ENCODE results near the gene SLC35F2.
"Not testable (repeated sequence)": the region's sequence is repeated elsewhere in the genome, so short reads cannot be mapped to it uniquely, and the experiment has no call there.

Gene SLC35F2

GRCh38 chr11:107844041-107844440, 14.5 kb downstream of the SLC35F2 start:
- TF ChIP-seq, protein P1, sequence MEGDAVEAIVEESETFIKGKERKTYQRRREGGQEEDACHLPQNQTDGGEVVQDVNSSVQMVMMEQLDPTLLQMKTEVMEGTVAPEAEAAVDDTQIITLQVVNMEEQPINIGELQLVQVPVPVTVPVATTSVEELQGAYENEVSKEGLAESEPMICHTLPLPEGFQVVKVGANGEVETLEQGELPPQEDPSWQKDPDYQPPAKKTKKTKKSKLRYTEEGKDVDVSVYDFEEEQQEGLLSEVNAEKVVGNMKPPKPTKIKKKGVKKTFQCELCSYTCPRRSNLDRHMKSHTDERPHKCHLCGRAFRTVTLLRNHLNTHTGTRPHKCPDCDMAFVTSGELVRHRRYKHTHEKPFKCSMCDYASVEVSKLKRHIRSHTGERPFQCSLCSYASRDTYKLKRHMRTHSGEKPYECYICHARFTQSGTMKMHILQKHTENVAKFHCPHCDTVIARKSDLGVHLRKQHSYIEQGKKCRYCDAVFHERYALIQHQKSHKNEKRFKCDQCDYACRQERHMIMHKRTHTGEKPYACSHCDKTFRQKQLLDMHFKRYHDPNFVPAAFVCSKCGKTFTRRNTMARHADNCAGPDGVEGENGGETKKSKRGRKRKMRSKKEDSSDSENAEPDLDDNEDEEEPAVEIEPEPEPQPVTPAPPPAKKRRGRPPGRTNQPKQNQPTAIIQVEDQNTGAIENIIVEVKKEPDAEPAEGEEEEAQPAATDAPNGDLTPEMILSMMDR (IDR thresholded peaks at IDR 0.05; ENCODE audit: control extremely low read depth, extremely low read depth, low read depth, missing control alignments): no peak
- CTCF ChIA-PET: no interaction called here
- POLR2A ChIA-PET: no interaction called here
- no peak for DNase-seq (ENCODE audit: extremely low spot score)

DNA sequence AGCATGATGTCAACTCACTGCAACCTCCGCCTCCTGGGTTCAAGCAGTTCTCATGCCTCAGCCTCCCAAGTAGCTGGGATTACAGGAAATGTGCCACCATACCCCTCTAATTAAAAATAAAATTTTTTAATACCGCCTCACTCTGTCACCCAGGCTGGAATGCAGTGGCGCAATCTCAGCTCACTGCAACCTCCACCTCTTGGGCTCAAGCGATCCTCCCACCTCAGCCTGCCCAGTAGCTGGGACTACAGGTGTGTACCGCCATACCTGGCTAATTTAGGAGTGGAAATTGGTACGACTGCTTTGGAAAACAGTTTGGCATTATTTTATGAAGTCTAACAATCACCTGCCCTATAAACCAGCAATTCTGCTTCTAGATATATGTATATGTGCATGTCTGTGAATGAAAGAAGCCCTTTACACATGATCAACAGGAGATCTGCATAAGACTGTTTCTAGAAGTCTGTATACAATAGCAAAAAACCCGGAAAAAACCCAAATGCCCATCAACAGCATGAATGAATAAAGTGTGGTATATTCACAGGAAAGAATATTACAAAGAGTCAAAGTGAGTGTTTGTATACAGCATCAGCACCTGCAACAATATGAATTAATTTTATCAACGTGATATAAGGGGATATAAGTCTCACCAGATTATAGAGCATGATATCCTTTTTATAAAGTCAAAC, 16.0 kb downstream of the SLC35F2 start:
- TF ChIP-seq, protein P1 (IDR thresholded peaks at IDR 0.05; ENCODE audit: control extremely low read depth, extremely low read depth, low read depth, missing control alignments): no peak
- DNase-seq (ENCODE audit: extremely low spot score): no peak
- POLR2A ChIA-PET: no interaction called here
- CTCF ChIA-PET: interaction anchor here (0.8 to 1.1 kb wide), 2 partner anchors 10 to 22 kb away, joined by 3 read pairs; no protein-coding TSS in a partner anchor

GRCh38 chr11:107840129-107840484, 18.5 kb downstream of the SLC35F2 start:
- POLR2A ChIA-PET: interaction anchor here (0.6 to 1.1 kb wide), 3 partner anchors 14 to 19 kb away, joined by 3 to 5 read pairs (median 4); no protein-coding TSS in a partner anchor
- TF ChIP-seq, protein P1 (IDR thresholded peaks at IDR 0.05; ENCODE audit: control extremely low read depth, extremely low read depth, low read depth, missing control alignments): no peak
- CTCF ChIA-PET: interaction anchor here (1.0 to 1.9 kb wide), 5 partner anchors 12 to 276 kb away, joined by 3 to 7 read pairs (median 3); no protein-coding TSS in a partner anchor
- DNase-seq (ENCODE audit: extremely low spot score): no peak

DNA sequence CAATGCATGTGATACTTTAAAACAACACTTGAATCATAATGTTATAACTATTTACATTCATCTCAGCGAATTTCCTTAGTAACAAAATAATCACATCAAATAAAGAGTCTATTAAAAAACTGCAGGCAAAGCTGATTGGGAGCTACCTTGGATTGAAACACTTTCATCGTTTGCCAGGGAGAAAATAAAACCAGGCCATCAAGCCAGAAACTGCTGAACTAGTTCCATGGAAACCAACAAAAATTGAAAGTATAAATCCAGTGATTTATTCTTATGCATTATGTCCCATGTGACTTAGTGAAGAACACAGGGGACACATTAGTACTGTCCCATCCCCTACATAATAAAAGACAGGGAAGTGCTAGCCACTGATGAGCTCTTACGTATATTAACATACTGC, 21.7 kb downstream of the SLC35F2 start:
- DNase-seq (ENCODE audit: extremely low spot score): no peak
- CTCF ChIA-PET: interaction anchor here (1.0 to 1.6 kb wide), 5 partner anchors 9 to 32 kb away, joined by 3 to 6 read pairs (median 3); no protein-coding TSS in a partner anchor
- TF ChIP-seq, protein P1 (IDR thresholded peaks at IDR 0.05; ENCODE audit: control extremely low read depth, extremely low read depth, low read depth, missing control alignments): no peak
- POLR2A ChIA-PET: interaction anchor here (0.9 kb wide), 1 partner anchor 15 kb away, joined by 3 read pairs; no protein-coding TSS in a partner anchor

DNA sequence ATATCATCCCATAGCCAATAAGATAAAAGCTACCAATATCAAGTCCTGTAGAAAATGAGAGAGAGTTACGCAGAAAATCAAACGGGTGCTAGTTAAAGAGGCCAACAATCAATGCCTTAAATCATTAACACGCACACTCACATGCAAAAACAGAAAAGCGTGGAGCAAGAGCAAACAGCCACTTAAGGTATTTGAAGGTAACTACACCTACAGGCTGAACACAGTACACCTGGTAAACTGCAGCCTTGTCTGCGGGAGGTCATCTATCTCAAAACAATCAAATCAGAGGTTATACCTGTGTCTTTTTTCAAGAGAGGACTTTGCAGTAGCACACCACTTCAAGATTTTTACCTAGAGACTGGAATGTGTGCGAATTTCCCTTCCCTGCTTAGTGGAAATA, 23.6 kb downstream of the SLC35F2 start:
- DNase-seq (ENCODE audit: extremely low spot score): no peak
- TF ChIP-seq, protein P1 (IDR thresholded peaks at IDR 0.05; ENCODE audit: control extremely low read depth, extremely low read depth, low read depth, missing control alignments): no peak
- CTCF ChIA-PET: interaction anchor here (1.3 to 1.4 kb wide), 2 partner anchors 14 to 37 kb away, joined by 4 to 6 read pairs; no protein-coding TSS in a partner anchor
- POLR2A ChIA-PET: interaction anchor here (0.6 kb wide), 1 partner anchor 20 kb away, joined by 3 read pairs; no protein-coding TSS in a partner anchor

- POLR2A ChIA-PET; DNase-seq (ENCODE audit: extremely low spot score): not testable (repeated sequence)
- CTCF ChIA-PET: interaction anchor here (1.2 to 1.4 kb wide), 2 partner anchors 15 kb away, joined by 3 to 4 read pairs; no protein-coding TSS in a partner anchor
These were observed 24.7 kb downstream of the SLC35F2 start for GRCh38 chr11:107833926-107834325.

- DNase-seq (ENCODE audit: extremely low spot score): no peak
- ChIA-PET CTCF (interaction anchor here (3.5 kb wide), 1 partner anchor 9 kb away, joined by 18 read pairs; no protein-coding TSS in a partner anchor), POLR2A (no interaction called here)
- TF ChIP-seq, protein P1 (IDR thresholded peaks at IDR 0.05; ENCODE audit: control extremely low read depth, extremely low read depth, low read depth, missing control alignments): no peak
These were observed 27.6 kb downstream of the SLC35F2 start for GRCh38 chr11:107830915-107831540.
